ENCODE results near the gene ZFP92.
"Not testable (repeated sequence)": the region's sequence is repeated elsewhere in the genome, so short reads cannot be mapped to it uniquely, and the experiment has no call there.

ZFP92 gene

GRCh38 chrX:153387345-153387744, 23.9 kb upstream of the ZFP92 start:
- DNase-seq, result no peak

- DNase-seq, result no peak
Observed at GRCh38 chrX:153387987-153388721, 23.1 kb upstream of the ZFP92 start.

DNA sequence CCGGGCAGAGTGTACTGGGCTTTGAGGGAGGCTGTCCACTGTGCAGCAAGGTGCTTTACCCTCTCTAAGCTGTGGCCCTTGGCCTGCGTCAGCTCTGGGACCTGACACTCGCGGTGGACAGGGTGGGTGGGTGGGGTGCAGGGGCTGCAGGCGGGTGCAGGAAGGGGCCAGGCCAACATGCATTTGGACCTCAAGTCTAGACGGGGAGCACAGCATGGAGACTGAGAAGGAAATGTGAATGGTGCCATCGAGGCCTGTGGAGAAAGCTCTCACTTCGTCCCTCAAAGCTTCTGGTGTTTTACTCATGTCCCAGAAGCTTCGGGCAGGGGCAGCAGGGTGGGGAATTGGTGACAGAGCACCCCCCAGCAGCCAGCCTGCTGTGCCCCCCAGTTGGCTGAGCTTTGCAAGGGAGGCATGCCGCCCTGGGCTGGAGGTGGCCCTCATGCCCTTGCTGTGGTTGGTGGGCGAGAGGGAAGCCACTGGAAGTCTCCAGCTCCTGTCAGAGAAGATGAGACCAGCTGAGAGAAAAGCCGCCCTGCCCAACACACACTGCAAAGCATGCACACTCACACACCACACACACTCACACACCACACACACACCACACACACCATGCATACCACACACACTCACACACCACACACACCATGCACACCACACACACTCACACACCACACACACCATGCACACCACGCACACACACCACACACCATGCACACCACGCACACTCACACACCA, 22.4 kb upstream of the ZFP92 start:
- no peak for DNase-seq

DNA sequence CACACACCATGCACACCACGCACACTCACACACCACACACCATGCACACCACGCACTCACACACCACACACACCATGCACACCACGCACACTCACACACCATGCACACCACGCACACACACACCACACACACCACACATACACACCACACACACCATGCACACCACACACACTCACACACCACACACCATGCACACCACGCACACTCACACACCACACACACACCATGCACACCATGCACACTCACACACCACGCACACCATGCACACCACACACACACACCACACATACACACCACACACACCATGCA, 21.9 kb upstream of the ZFP92 start:
- DNase-seq, result not testable (repeated sequence)

GRCh38 chrX:153392642-153393321, 18.5 kb upstream of the ZFP92 start:
- DNase-seq, result no peak

GRCh38 chrX:153394612-153395011, 16.7 kb upstream of the ZFP92 start:
- no peak for DNase-seq

DNA sequence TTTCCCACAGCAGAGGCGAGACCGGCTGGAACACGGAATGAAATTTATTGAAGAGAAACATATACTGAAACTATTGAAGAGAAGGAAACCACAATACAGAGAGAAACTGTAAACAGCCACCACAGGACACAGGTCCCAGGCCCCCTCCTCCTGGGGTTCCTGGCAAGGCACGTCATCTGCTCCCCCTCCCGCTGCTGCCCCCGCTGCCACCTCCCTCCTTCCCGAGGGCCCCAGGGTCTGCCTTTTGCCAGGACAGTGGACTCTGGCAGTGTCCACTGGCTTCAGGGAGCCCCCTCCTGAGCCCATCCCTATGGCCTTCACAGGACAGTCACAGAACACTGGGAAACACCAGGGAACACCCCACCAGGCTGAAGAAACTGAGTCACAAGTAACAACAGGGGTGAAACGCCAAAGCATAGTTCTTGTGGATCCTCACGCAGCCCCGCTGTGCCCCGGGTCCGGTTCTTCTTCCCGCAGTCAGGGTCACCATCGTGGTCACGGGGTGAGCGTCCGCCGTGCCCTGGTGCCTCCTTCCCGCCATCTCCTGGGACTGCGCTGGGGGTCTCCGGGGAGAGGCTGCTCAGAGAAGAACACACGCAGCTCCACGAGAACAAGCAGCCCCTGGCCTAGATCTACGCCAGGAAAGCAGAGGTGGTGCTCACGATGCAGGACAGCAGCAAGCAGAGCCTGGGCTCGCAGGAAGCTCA, 15.5 kb upstream of the ZFP92 start:
- DNase-seq, result no peak

DNA sequence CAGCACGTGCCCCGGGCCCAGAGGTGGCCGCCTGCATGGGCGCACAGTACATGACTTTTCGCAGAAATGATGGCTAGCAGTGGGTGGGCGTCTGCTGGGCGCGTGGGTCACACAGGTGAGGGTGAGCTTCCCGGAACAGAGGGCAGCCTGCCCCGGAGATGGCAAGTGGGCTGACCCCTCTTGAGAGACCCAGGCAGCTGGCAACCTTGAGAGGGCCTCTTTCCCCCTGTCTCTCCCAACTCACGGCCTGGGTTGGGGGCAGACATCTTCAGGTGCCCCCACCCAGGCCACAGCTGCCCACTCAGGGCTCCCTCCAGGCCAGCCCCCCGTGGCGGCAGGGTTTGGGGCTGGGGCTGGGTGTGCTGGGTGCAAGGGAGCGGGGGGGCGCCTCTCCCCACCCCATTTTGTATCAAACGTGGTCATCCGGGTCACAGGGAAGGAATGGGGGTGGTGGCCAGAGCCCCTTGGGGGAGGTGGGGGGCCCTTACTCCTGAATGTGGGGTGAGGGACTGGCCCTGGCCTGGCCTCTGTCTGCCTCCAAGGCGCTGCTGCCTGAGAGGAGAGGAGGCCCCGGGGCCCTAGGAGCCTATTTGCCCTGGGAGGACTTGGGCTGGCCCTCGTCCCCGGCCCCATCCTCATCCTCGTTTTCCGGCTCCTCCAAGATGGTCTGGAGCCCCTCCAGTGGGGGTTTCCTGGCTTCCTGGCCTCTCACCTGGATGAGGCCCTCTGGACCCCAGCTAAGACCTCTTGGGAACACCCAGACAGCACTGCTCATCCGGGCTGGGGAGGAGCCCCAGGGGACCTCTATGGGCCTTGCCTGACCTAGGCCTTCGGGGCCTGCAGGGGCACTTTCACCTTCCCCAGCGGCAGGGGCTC, 14.7 kb upstream of the ZFP92 start:
- DNase-seq, result no peak

GRCh38 chrX:153397256-153397960, 13.9 kb upstream of the ZFP92 start:
- no peak for DNase-seq

GRCh38 chrX:153398275-153398960, 12.9 kb upstream of the ZFP92 start:
- no peak for DNase-seq

GRCh38 chrX:153400146-153401132, 10.8 kb upstream of the ZFP92 start:
- DNase-seq, result peak; percentile 66

DNA sequence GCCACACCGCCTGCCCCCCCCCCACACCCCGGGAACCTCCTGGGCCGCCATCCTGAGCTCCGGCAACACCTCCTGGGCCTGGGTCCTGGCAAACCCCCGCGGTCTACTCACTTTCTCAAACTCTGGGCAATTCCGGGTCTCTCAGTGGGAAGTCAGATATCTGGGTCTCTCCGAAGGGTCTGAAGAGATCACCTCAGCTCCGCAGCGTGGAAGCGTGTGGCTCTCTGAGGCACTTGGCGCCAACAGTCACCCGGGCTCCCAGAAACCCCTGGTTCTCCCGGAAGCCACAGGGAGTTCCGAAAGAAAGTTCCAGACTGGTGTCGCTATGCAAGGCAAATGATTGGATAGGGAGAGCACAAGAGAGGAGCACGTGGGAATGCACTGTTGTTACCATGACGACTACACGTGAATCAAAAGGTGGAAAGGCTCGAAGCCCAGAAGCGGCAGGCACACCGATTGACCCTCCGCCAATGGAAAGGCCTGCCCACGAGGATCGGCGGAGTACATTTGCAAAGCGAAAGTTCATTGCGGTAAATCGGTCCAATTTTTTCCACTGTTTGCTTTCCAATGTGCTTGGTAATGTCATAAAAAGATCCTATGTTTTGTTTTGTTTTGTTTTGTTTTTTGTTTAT, 10.0 kb upstream of the ZFP92 start, which contains the start of gene PNMA6E:
Gene PNMA6E, minus strand, starts transcription at position 218 of the 632 bp plus-strand sequence. CDS start 2,501 bp downstream, outside the sequence.
- DNase-seq, result no peak

DNA sequence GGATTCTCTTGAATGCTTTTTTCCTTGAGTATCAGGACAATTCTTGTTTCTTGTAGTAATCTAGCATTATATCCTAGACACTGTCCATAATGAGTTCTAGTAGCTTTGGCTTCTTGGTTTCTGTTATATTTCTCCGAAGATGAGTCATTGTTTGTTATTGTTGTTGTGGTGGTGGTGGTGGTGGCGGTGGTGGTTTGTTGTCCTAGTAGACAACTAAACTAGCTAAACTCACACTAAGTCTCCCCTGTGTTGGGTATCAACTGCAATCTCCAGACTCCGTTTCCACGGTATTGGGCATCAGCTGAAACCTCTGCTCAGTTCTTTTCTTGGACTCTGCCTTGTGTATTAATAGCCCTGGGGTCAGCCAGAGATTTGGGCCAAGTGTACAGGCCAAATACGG, 6.9 kb upstream of the ZFP92 start:
- DNase-seq, result not testable (repeated sequence)

GRCh38 chrX:153405426-153405825, 5.8 kb upstream of the ZFP92 start:
- no peak for DNase-seq

DNA sequence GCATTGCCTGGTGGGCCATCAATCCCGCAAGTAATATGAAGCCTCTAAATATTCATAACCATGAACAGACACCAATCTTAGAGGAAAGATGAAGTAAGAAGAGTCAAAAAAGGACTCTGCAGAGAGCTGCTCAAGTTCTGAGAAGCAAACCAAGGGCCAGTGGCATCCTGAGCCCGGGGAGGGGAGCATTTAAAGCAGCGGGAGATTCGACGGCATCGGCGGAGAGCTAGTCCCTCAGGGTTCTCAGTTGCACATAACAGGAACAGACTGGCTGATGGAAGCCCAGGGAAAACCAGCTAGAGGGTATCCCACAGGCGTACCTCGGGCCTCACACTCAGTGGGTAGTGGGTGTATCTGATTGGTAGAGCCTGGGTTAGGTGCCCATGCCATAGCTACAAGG, 5.3 kb upstream of the ZFP92 start:
- no peak for DNase-seq

GRCh38 chrX:153406903-153407302, 4.4 kb upstream of the ZFP92 start:
- DNase-seq, result no peak

GRCh38 chrX:153407736-153408135, 3.5 kb upstream of the ZFP92 start:
- DNase-seq, result no peak

DNA sequence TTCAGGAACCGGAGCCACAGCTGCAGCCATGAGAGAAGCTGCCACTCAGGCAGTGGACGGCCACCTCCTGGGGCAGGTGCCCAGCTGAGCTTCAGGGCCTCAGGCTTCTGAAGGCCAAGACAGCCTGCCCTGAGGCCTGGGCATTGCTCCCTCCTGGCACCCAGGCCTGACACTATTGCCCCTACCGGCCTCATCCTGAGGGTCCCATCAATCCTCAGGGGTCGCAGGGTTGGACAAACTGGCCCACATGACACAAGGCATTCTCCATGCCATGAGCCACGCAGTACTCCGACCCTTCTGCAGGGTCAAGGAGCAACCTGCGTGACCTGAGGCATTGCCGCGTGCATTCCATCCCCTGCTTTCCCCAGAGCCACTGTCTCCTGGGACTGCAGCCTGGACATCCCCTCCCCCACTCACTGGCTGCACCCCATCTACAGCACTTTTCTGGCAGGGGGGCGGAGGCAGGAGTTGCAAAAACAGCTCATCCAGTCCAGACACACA, 3.0 kb upstream of the ZFP92 start:
- no peak for DNase-seq

GRCh38 chrX:153408871-153409351, 2.4 kb upstream of the ZFP92 start:
- no peak for DNase-seq
